ENCODE data around the gene PRKAG2. TPM values are rescaled to one million over a fixed set of nuclear protein-coding genes. Genes with fewer than 3 reads are reported as not detected.

Gene PRKAG2
- total and polyA plus RNA-seq, 10 donors = 15.8 to 50.9 (median 32.8) TPM

GRCh38 chr7:151700586-151701165 lies 176.2 kb downstream of the PRKAG2 start:
- 61 to 86% (median 73%) methylated on average over 12 to 13 of the region's 13 CpGs for WGBS, 5 donors
- intact Hi-C loops (cut with DNase I; ENCODE audit: low total_unique reads) = no loop called here

GRCh38 chr7:151699928-151700319 lies 177.0 kb downstream of the PRKAG2 start:
- no peak for DNase-seq
- intact Hi-C loops (cut with DNase I; ENCODE audit: low total_unique reads) = no loop called here
- Histone ChIP-seq H3K27ac (no peak overlapping the region), H3K4me1 (peaks cover 5 to 26% (median 14%) of the 10 kb centered on the region in 6 donors), H3K9me3 (no peaks in the 10 kb centered on the region), H3K27me3 (replicated peaks in 1 of 7) (no peaks in the 10 kb centered on the region), H3K36me3 (peaks cover 0 to 12% (median 0%) of the 10 kb centered on the region in 6 donors), H3K4me3 (no peak overlapping the region)
- TF ChIP-seq CTCF (IDR thresholded peaks at IDR 0.05 in 8 of 11, conservative IDR thresholded peaks at IDR 0.05 in 3 of 11) (no peak), POLR2A (IDR thresholded peaks at IDR 0.05) (no peak), POLR2AphosphoS5 (IDR thresholded peaks at IDR 0.05) (no peak)
- 40 to 65% (median 56%) methylated on average over 10 of the region's 10 CpGs for WGBS, 5 donors

More at GRCh38 chr7:151700586-151701165, 176.2 kb downstream of the PRKAG2 start:
- Histone ChIP-seq H3K36me3 (peaks cover 0 to 12% (median 0%) of the 10 kb centered on the region in 6 donors), H3K4me1 (peaks cover 0 to 26% (median 12%) of the 10 kb centered on the region in 6 donors), H3K4me3 (no peak overlapping the region), H3K27ac (no peak overlapping the region), H3K9me3 (no peaks in the 10 kb centered on the region), H3K27me3 (replicated peaks in 1 of 7) (no peaks in the 10 kb centered on the region)
- no peak for DNase-seq
- TF ChIP-seq POLR2A (IDR thresholded peaks at IDR 0.05) = no peak
- TF ChIP-seq POLR2AphosphoS5 (IDR thresholded peaks at IDR 0.05) = no peak
- no peak for TF ChIP-seq CTCF (IDR thresholded peaks at IDR 0.05 in 8 of 11, conservative IDR thresholded peaks at IDR 0.05 in 3 of 11)

GRCh38 chr7:151699147-151699927 lies 177.6 kb downstream of the PRKAG2 start:
- intact Hi-C loops (cut with DNase I; ENCODE audit: low total_unique reads) = no loop called here
- no peak overlapping the region for H3K4me3 ChIP-seq
- WGBS, 5 donors = 77 to 87% (median 79%) methylated on average over 15 to 16 of the region's 16 CpGs
- no peaks in the 10 kb centered on the region for H3K27me3 ChIP-seq (replicated peaks in 1 of 7)
- peaks cover 0 to 12% (median 0%) of the 10 kb centered on the region in 6 donors for H3K36me3 ChIP-seq
- no peak overlapping the region for H3K27ac ChIP-seq
- H3K9me3 ChIP-seq = no peaks in the 10 kb centered on the region
- peaks cover 5 to 32% (median 18%) of the 10 kb centered on the region in 6 donors for H3K4me1 ChIP-seq
- no peak for TF ChIP-seq POLR2A (IDR thresholded peaks at IDR 0.05)
- TF ChIP-seq CTCF (IDR thresholded peaks at IDR 0.05 in 8 of 11, conservative IDR thresholded peaks at IDR 0.05 in 3 of 11) = no peak
- TF ChIP-seq POLR2AphosphoS5 (IDR thresholded peaks at IDR 0.05) = no peak
- no peak for DNase-seq

GRCh38 chr7:151697942-151698341 lies 179.0 kb downstream of the PRKAG2 start:
- DNase-seq = no peak
- Histone ChIP-seq H3K27me3 (replicated peaks in 1 of 7) (no peaks in the 10 kb centered on the region), H3K4me1 (peaks cover 5 to 40% (median 19%) of the 10 kb centered on the region in 6 donors), H3K4me3 (no peak overlapping the region), H3K36me3 (peaks cover 0 to 12% (median 0%) of the 10 kb centered on the region in 6 donors), H3K9me3 (no peaks in the 10 kb centered on the region), H3K27ac (no peak overlapping the region)
- WGBS, 5 donors = 43 to 75% (median 70%) methylated on average over 2 to 5 of the region's 5 CpGs
- intact Hi-C loops (cut with DNase I; ENCODE audit: low total_unique reads) = no loop called here
- TF ChIP-seq POLR2A (IDR thresholded peaks at IDR 0.05) = no peak
- TF ChIP-seq POLR2AphosphoS5 (IDR thresholded peaks at IDR 0.05) = no peak
- no peak for TF ChIP-seq CTCF (IDR thresholded peaks at IDR 0.05 in 8 of 11, conservative IDR thresholded peaks at IDR 0.05 in 3 of 11)
